IMR-90 (cell line): ENCODE measurements around the gene CNPY4. TPM values are rescaled to one million over a fixed set of nuclear protein-coding genes. Genes with fewer than 3 reads are reported as not detected.

Experiments used
- ATAC-seq: fragments of 200-7000 bp; cut with Tn5 transposase; 2 replicates; pipeline ENCODE4 v1.9.1; 2020; ENCODE audit warnings: low read depth, mild to moderate bottlenecking, moderate library complexity
- BruUV-seq: library from RNA; stranded (reverse); fragments of 400-500 nt; replicated peaks from 2 replicates; lab custom pipeline; 2021; lab: Mats Ljungman, UMichigan
- CTCF ChIA-PET: fragments of 300-600 bp; formaldehyde crosslinking; extraction: SDS; loops from one replicate; lab custom pipeline; 2021; ENCODE audit warnings: antibody characterized with exemption; lab: Yijun Ruan, JAX
- POLR2A ChIA-PET: fragments of 300-600 bp; sonication (Branson Sonifier 250); formaldehyde crosslinking; loops from one replicate; lab custom pipeline; 2022; ENCODE audit warnings: antibody characterized with exemption; ENCODE audit not compliant: unreplicated experiment; lab: Charles Lee
- DNase-seq: peaks from one replicate; pipeline ENCODE4 v3.0.0; 2013
- H2AFZ ChIP-seq: replicated peaks from 2 replicates; pipeline ENCODE3; 2013; ENCODE audit warnings: low read length, mild to moderate bottlenecking; ENCODE audit not compliant: poor library complexity
- H2AK5ac ChIP-seq: 2 replicates; pipeline ENCODE4 v1.6.1; 2013; ENCODE audit warnings: low read depth, low read length, inconsistent platforms
- H2AK9ac ChIP-seq: replicated peaks from 2 replicates; pipeline ENCODE3; 2013; ENCODE audit warnings: mild to moderate bottlenecking, low read depth, low read length, moderate library complexity; ENCODE audit not compliant: poor library complexity
- H2BK120ac ChIP-seq: 2 replicates; pipeline ENCODE4 v1.6.1; 2013; ENCODE audit warnings: low read depth, low read length, inconsistent platforms
- H2BK15ac ChIP-seq: 3 replicates; pipeline ENCODE4 v1.6.1; 2013; ENCODE audit warnings: low read depth, low read length, inconsistent platforms
- H2BK20ac ChIP-seq: 2 replicates; pipeline ENCODE4 v1.6.1; 2013; ENCODE audit warnings: low read depth, mild to moderate bottlenecking, inconsistent platforms, low read length, moderate library complexity
- H2BK5ac ChIP-seq: 2 replicates; pipeline ENCODE4 v1.6.1; 2013; ENCODE audit warnings: mild to moderate bottlenecking, low read depth, low read length, inconsistent platforms; ENCODE audit not compliant: poor library complexity, severe bottlenecking
- H3K14ac ChIP-seq: replicated peaks from 2 replicates; pipeline ENCODE4 v1.6.1; 2013; ENCODE audit warnings: low read depth, low read length, inconsistent platforms
- H3K18ac ChIP-seq: 2 replicates; pipeline ENCODE4 v1.6.1; 2013; ENCODE audit warnings: low read depth, low read length, control low read depth
- H3K23ac ChIP-seq: 2 replicates; pipeline ENCODE4 v1.6.1; 2013; ENCODE audit warnings: low read depth, low read length, inconsistent platforms
- H3K27ac ChIP-seq: 2 replicates; pipeline ENCODE4 v1.5.1; 2013; ENCODE audit warnings: mild to moderate bottlenecking, control low read depth, low read length; ENCODE audit not compliant: insufficient read depth
- H3K27me3 ChIP-seq: 2 replicates; pipeline ENCODE4 v1.6.1; 2013; ENCODE audit warnings: low read length; ENCODE audit not compliant: control insufficient read depth, insufficient read depth
- H3K36me3 ChIP-seq: 2 replicates; pipeline ENCODE4 v1.6.1; 2013; ENCODE audit warnings: low read length, mixed read lengths; ENCODE audit not compliant: control insufficient read depth, insufficient read depth
- H3K4ac ChIP-seq: 2 replicates; pipeline ENCODE4 v1.6.1; 2013; ENCODE audit warnings: low read depth, low read length, inconsistent platforms
- H3K4me1 ChIP-seq: 2 replicates; pipeline ENCODE4 v1.6.1; 2013; ENCODE audit warnings: low read length, mixed read lengths; ENCODE audit not compliant: control insufficient read depth, insufficient read depth
- H3K4me2 ChIP-seq: 2 replicates; pipeline ENCODE4 v1.6.1; 2013; ENCODE audit warnings: low read depth, mild to moderate bottlenecking, control low read depth, low read length, moderate library complexity
- H3K4me3 ChIP-seq: 2 replicates; pipeline ENCODE4 v1.5.1; 2013; ENCODE audit warnings: low read depth, mild to moderate bottlenecking, control low read depth, low read length, moderate library complexity; ENCODE audit not compliant: insufficient read depth
- H3K56ac ChIP-seq: 2 replicates; pipeline ENCODE4 v1.6.1; 2013; ENCODE audit warnings: low read length, inconsistent platforms; ENCODE audit not compliant: insufficient read depth; ENCODE audit errors: extremely low read depth
- H3K79me1 ChIP-seq, 2 experiments: 2 replicates each; pipeline ENCODE4 v1.6.1; 2013; ENCODE audit warnings: low read length in 2 of 2, inconsistent platforms in 1 of 2, low read depth in 1 of 2
- H3K9ac ChIP-seq: 2 replicates; pipeline ENCODE4 v1.6.1; 2013; ENCODE audit warnings: low read depth, low read length, control low read depth
- H3K9me1 ChIP-seq: 2 replicates; pipeline ENCODE4 v1.6.1; 2013; ENCODE audit warnings: low read length, inconsistent platforms; ENCODE audit not compliant: insufficient read depth
- H3K9me3 ChIP-seq: 2 replicates; pipeline ENCODE4 v1.6.1; 2013; ENCODE audit warnings: low read length; ENCODE audit not compliant: control insufficient read depth, insufficient read depth
- H4K20me1 ChIP-seq: 2 replicates; pipeline ENCODE4 v1.6.1; 2013; ENCODE audit warnings: low read length, inconsistent platforms; ENCODE audit not compliant: insufficient read depth
- H4K5ac ChIP-seq: 2 replicates; pipeline ENCODE4 v1.6.1; 2013; ENCODE audit warnings: mild to moderate bottlenecking, low read depth, low read length, control low read depth
- H4K8ac ChIP-seq, 2 experiments: 2 replicates each; pipeline ENCODE4 v1.6.1; 2013; ENCODE audit warnings: low read depth in 2 of 2, low read length in 2 of 2, control low read depth in 1 of 2, inconsistent platforms in 1 of 2
- H4K91ac ChIP-seq: 2 replicates; pipeline ENCODE4 v1.6.1; 2013; ENCODE audit warnings: low read depth, low read length, inconsistent platforms; ENCODE audit not compliant: insufficient read depth
- MAFK ChIP-seq: IDR thresholded peaks from 2 replicates; pipeline ENCODE4 v1.6.1; 2012; ENCODE audit warnings: low read depth, low read length, improper control_type of control experiment
- SMC3 ChIP-seq: fragments of 150-350 bp; IDR thresholded peaks from 2 replicates; pipeline ENCODE4 v1.6.1; 2016; ENCODE audit warnings: low read depth, mild to moderate bottlenecking, antibody characterized with exemption, low read length, moderate library complexity
- WGBS, 2 experiments: methylation state at CpG; one replicate each; pipeline versions ENCODE4 v1.1.5 to v1.1.7; 2013; ENCODE audit warnings: missing lambda C conversion rate in 2 of 2; ENCODE audit not compliant: insufficient read length in 1 of 2; ENCODE audit errors: extremely low coverage in 2 of 2; 5-methylcytosine and 5-hydroxymethylcytosine counted together
- dilution Hi-C: fragments of 300-500 bp; cut with HindIII; formaldehyde crosslinking; loops from one replicate; pipeline ENCODE4 v1.14.3; 2018; ENCODE audit warnings: low sequenced_read_pairs; ENCODE audit not compliant: unreplicated experiment
- in situ Hi-C: fragments of 300-500 bp; cut with MboI; formaldehyde crosslinking; loops from 3 replicates; pipeline ENCODE4 v1.14.3; 2019; ENCODE audit warnings: low sequenced_read_pairs, inconsistent platforms, mixed read lengths
- intact Hi-C: fragments of 100-400 bp; cut with micrococcal nuclease; formaldehyde crosslinking; loops from 2 replicates; pipeline ENCODE4 v1.10.0; 2022
- polyA plus RNA-seq, 3 experiments: library from polyadenylated mRNA; depleted of rRNA; stranded (reverse); fragments of >200 nt; gene quantifications; 2 replicates each; pipeline ENCODE4 v1.2.3, GENCODE V29; 2012; ENCODE audit warnings: low replicate concordance in 1 of 3
- total RNA-seq: library from RNA; depleted of rRNA; stranded (reverse); fragments of >200 nt; gene quantifications from 2 replicates; pipeline ENCODE4 v1.2.3, GENCODE V29; 2012

CNPY4 gene
- total and polyA plus RNA-seq, 2 of the 4 experiments (the other 2 are of a cell fraction) = 13.3 to 21.9 TPM

GRCh38 chr7:100156331-100157068, 37.1 kb downstream of the CNPY4 start:
- Histone ChIP-seq H3K9ac (no peak overlapping the region), H4K5ac (no peak overlapping the region), H4K91ac (no peak overlapping the region), H2BK120ac (no peak overlapping the region), H3K14ac (no peak overlapping the region), H3K9me3 (no peaks in the 10 kb centered on the region), H2BK5ac (no peak overlapping the region), H3K4me1 (peaks cover 6% of the 10 kb centered on the region), H2AFZ (no peak overlapping the region), H3K9me1 (peaks cover 2% of the 10 kb centered on the region; the same call in 1 of the 2 replicates), H3K36me3 (peaks cover 42% of the 10 kb centered on the region), H3K4me3 (no peak overlapping the region), H2AK9ac (no peak overlapping the region), H3K4ac (no peak overlapping the region), H3K23ac (peak overlapping the region; percentile 70; the same call in 1 of the 2 replicates), H2AK5ac (no peak overlapping the region), H3K27ac (no peak overlapping the region), H3K27me3 (no peaks in the 10 kb centered on the region), H3K56ac (no peak overlapping the region), H4K20me1 (peaks cover 23% of the 10 kb centered on the region), H3K4me2 (no peak overlapping the region), H2BK20ac (no peak overlapping the region), H3K79me1 (peaks cover 19 to 65% of the 10 kb centered on the region in 2 experiments), H4K8ac (no peak overlapping the region), H3K18ac (no peak overlapping the region), H2BK15ac (no peak overlapping the region)
- BruUV-seq = no TSS peak
- TF ChIP-seq SMC3 (no peak), MAFK (no peak)
- dilution Hi-C loops = no loop called here
- intact Hi-C loops = no loop called here
- ChIA-PET POLR2A (interaction anchor here (0.6 to 1.2 kb wide), 2 partner anchors 8 to 175 kb away, joined by 3 read pairs; partner anchors contain the start of gene LAMTOR4), CTCF (interaction anchor here (1.0 kb wide), 1 partner anchor 8 kb away, joined by 3 read pairs; the partner anchor contains the start of gene LAMTOR4)
- DNase-seq (no peak), ATAC-seq (no peak)
- in situ Hi-C loops = no loop called here
- WGBS, 2 experiments = 97% methylated on average over 12 of the region's 16 CpGs; no CpG with 5 or more reads in 1 of the 2 experiments
